Loucy (cell line): ENCODE measurements around the gene CHD6.

ENCODE experiments used
- H2AFZ ChIP-seq: fragments of 200-600 bp; sonication (generic); 2 replicates; pipeline ENCODE4 v1.6.0; 2016; ENCODE audit warnings: antibody characterized with exemption, mild to moderate bottlenecking, low read length, moderate library complexity
- H3F3A ChIP-seq: fragments of 200-600 bp; 2 replicates; pipeline ENCODE4 v1.6.0; 2016; ENCODE audit warnings: antibody characterized with exemption, low read depth, mild to moderate bottlenecking
- H3K27me3 ChIP-seq: fragments of 200-600 bp; sonication (generic); 2 replicates; pipeline ENCODE4 v1.6.1; 2014; ENCODE audit warnings: low read length, mild to moderate bottlenecking; ENCODE audit not compliant: insufficient read depth, poor library complexity, severe bottlenecking
- H3K36me3 ChIP-seq: fragments of 200-600 bp; sonication (generic); 2 replicates; pipeline ENCODE4 v1.6.1; 2016; ENCODE audit warnings: low read length; ENCODE audit not compliant: insufficient read depth
- H3K4me1 ChIP-seq: fragments of 200-600 bp; sonication (generic); 2 replicates; pipeline ENCODE4 v1.5.1; 2014; ENCODE audit warnings: low read length, mild to moderate bottlenecking; ENCODE audit not compliant: insufficient read depth, poor library complexity, severe bottlenecking
- H3K4me2 ChIP-seq: fragments of 200-600 bp; sonication (generic); 2 replicates; pipeline ENCODE4 v1.6.0; 2014; ENCODE audit warnings: antibody characterized with exemption, low read length, low read depth, mild to moderate bottlenecking; ENCODE audit not compliant: poor library complexity, severe bottlenecking
- H3K4me3 ChIP-seq: fragments of 200-600 bp; sonication (generic); 2 replicates; pipeline ENCODE4 v1.5.1; 2014; ENCODE audit warnings: low read length, mild to moderate bottlenecking, mixed read lengths; ENCODE audit not compliant: poor library complexity, severe bottlenecking
- H3K79me2 ChIP-seq: fragments of 200-600 bp; sonication (generic); 2 replicates; pipeline ENCODE4 v1.6.1; 2014; ENCODE audit warnings: low read length; ENCODE audit not compliant: insufficient read depth
- H3K9ac ChIP-seq: fragments of 200-600 bp; sonication (generic); 2 replicates; pipeline ENCODE4 v1.6.0; 2014; ENCODE audit warnings: mild to moderate bottlenecking, low read depth, low read length, moderate library complexity; ENCODE audit not compliant: poor library complexity, severe bottlenecking
- H3K9me2 ChIP-seq: fragments of 200-600 bp; sonication (generic); replicated peaks from 2 replicates; pipeline ENCODE4 v1.6.1; 2016; ENCODE audit warnings: low read depth, low read length, mixed read lengths
- H3K9me3 ChIP-seq: fragments of 200-600 bp; sonication (generic); 2 replicates; pipeline ENCODE4 v1.6.1; 2014; ENCODE audit warnings: mild to moderate bottlenecking, antibody characterized with exemption, low read length, low read depth; ENCODE audit not compliant: insufficient read depth
- H4K20me1 ChIP-seq: fragments of 200-600 bp; sonication (generic); 2 replicates; pipeline ENCODE4 v1.6.0; 2014; ENCODE audit warnings: antibody characterized with exemption, low read length, mild to moderate bottlenecking; ENCODE audit not compliant: insufficient read depth, poor library complexity, severe bottlenecking
- EZH2phosphoT487 ChIP-seq: fragments of 200-600 bp; IDR thresholded peaks from 2 replicates; pipeline ENCODE4 v1.6.1; 2018; ENCODE audit warnings: antibody characterized with exemption, mild to moderate bottlenecking, moderate library complexity, borderline replicate concordance
- TF ChIP-seq, protein P1 (sequence below): fragments of 200-600 bp; sonication (generic); conservative IDR thresholded peaks from 2 replicates; pipeline ENCODE4 v1.5.1; 2014; ENCODE audit warnings: mild to moderate bottlenecking, antibody characterized with exemption, low read length

CHD6 gene

DNA sequence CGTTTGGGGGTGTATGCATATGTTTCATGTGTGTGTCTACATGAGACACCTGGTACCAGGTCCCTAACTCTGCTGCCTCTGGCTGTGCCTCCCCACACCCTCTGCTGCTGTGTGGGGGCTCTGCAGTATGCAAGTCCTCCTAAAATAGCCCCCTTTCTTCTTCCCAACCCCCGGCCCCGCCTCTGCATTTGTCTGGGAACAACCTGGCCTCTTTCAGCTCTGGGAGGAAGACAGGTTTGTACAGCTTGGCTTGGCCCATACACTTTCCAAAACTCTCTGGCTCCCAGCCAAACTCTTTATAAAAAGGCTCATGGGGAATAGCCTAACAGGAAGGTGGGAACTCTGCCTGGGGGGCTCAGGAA is 224.5 kb downstream of the CHD6 start:
- no peak overlapping the region for H2AFZ ChIP-seq
- TF ChIP-seq, protein P1, sequence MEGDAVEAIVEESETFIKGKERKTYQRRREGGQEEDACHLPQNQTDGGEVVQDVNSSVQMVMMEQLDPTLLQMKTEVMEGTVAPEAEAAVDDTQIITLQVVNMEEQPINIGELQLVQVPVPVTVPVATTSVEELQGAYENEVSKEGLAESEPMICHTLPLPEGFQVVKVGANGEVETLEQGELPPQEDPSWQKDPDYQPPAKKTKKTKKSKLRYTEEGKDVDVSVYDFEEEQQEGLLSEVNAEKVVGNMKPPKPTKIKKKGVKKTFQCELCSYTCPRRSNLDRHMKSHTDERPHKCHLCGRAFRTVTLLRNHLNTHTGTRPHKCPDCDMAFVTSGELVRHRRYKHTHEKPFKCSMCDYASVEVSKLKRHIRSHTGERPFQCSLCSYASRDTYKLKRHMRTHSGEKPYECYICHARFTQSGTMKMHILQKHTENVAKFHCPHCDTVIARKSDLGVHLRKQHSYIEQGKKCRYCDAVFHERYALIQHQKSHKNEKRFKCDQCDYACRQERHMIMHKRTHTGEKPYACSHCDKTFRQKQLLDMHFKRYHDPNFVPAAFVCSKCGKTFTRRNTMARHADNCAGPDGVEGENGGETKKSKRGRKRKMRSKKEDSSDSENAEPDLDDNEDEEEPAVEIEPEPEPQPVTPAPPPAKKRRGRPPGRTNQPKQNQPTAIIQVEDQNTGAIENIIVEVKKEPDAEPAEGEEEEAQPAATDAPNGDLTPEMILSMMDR, result no peak
- TF ChIP-seq EZH2phosphoT487, result no peak
- no peaks in the 10 kb centered on the region for H4K20me1 ChIP-seq

DNA sequence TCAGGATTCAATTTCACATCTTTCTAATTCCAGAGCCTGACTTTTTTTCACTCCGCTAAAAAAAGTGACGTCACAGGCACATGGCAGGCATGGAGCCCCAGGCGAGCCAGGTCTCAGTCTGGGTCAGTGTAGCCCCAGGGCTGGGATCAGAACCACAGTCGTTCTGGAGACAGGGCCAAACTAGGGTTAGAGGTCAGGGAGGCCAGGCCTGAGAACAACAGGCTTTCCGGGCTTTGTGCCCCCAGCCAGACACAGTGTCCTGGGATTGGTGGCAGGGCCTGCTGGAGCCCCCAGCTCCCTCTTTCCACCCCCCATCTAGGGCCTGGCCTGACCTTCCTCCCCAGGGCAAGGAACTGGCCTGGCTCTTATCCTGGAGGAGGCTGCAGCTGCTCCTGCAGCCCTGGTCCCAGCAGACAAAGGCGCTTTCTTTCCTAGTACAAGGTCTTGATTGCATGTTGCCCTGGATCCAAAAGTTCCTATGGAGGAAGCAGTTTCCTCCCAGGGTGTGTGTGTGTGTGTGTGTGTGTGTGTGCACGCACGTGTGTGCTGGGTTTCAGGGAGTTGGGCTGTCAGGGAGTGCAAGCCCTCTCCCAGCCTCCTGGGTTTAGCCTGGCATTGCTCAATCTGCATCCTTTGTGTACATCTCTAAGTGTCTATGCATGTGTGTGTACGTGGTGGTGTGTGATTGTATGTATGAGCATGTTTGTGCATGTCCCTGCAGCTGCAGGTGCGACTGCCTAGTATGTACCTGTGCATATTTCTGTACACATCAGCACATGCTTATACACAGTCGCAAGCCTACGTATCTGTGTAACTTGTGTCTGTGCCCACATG is 225.1 kb downstream of the CHD6 start:
- no peaks in the 10 kb centered on the region for H4K20me1 ChIP-seq
- H3K27me3 ChIP-seq, result no peaks in the 10 kb centered on the region
- H3K9ac ChIP-seq, result no peak overlapping the region
- no peak overlapping the region for H3K4me2 ChIP-seq
- no peak overlapping the region for H3K4me3 ChIP-seq
- H3K36me3 ChIP-seq, result no peaks in the 10 kb centered on the region
- no peaks in the 10 kb centered on the region for H3K4me1 ChIP-seq
- TF ChIP-seq EZH2phosphoT487, result no peak
- TF ChIP-seq, protein P1, result no peak
- H3F3A ChIP-seq, result no peaks in the 10 kb centered on the region
- no peak overlapping the region for H2AFZ ChIP-seq
- H3K79me2 ChIP-seq, result no peaks in the 10 kb centered on the region
- no peaks in the 10 kb centered on the region for H3K9me2 ChIP-seq
- H3K9me3 ChIP-seq, result no peaks in the 10 kb centered on the region

More for the DNA sequence above, 224.5 kb downstream of the CHD6 start:
- Histone ChIP-seq H3K36me3 (no peaks in the 10 kb centered on the region), H3K4me3 (no peak overlapping the region), H3K4me1 (no peaks in the 10 kb centered on the region), H3K9me2 (no peaks in the 10 kb centered on the region), H3K9ac (no peak overlapping the region), H3K27me3 (no peaks in the 10 kb centered on the region), H3F3A (no peaks in the 10 kb centered on the region), H3K9me3 (no peaks in the 10 kb centered on the region), H3K4me2 (no peak overlapping the region), H3K79me2 (no peaks in the 10 kb centered on the region)

- H3K4me3 ChIP-seq, result no peak overlapping the region
- H3K9me3 ChIP-seq, result no peaks in the 10 kb centered on the region
- no peaks in the 10 kb centered on the region for H3K27me3 ChIP-seq
- H3F3A ChIP-seq, result no peaks in the 10 kb centered on the region
- H3K36me3 ChIP-seq, result no peaks in the 10 kb centered on the region
- no peak overlapping the region for H3K9ac ChIP-seq
- H3K79me2 ChIP-seq, result no peaks in the 10 kb centered on the region
- no peaks in the 10 kb centered on the region for H3K9me2 ChIP-seq
- H2AFZ ChIP-seq, result no peak overlapping the region
- H4K20me1 ChIP-seq, result no peaks in the 10 kb centered on the region
- H3K4me1 ChIP-seq, result no peaks in the 10 kb centered on the region
- no peak overlapping the region for H3K4me2 ChIP-seq
- TF ChIP-seq EZH2phosphoT487, result no peak
- TF ChIP-seq, protein P1, result no peak
These were observed 225.9 kb downstream of the CHD6 start for GRCh38 chr20:41392295-41392694.
